SK-N-SH (cell line): ENCODE results near the gene CACNA1D.

ENCODE experiments used
- CTCF ChIP-seq: fragments of 200-600 bp; sonication (generic); IDR thresholded peaks from 2 replicates; pipeline ENCODE4 v1.6.1; 2017; ENCODE audit warnings: antibody characterized with exemption, mild to moderate bottlenecking, moderate library complexity
- FOXM1 ChIP-seq: IDR thresholded peaks from 2 replicates; pipeline ENCODE4 v1.4.0; 2012; ENCODE audit warnings: low read depth, mild to moderate bottlenecking
- POLR2AphosphoS5 ChIP-seq: IDR thresholded peaks from 2 replicates; pipeline ENCODE4 v1.6.1; 2012; ENCODE audit warnings: low read depth, low read length
- RAD21 ChIP-seq: IDR thresholded peaks from 2 replicates; pipeline ENCODE4 v1.6.1; 2012; ENCODE audit warnings: mild to moderate bottlenecking, low read length
- RCOR1 ChIP-seq: fragments of 150-350 bp; IDR thresholded peaks from 2 replicates; pipeline ENCODE4 v1.6.1; 2017; ENCODE audit warnings: antibody characterized with exemption, low read length
- REST ChIP-seq: IDR thresholded peaks from 2 replicates; pipeline ENCODE4 v1.6.1; 2012; ENCODE audit warnings: mild to moderate bottlenecking, low read depth, low read length, moderate library complexity
- ZBTB33 ChIP-seq: IDR thresholded peaks from 2 replicates; pipeline ENCODE4 v1.4.0; 2012; ENCODE audit warnings: low read depth, borderline replicate concordance

- TF ChIP-seq CTCF (no peak), POLR2AphosphoS5 (no peak), ZBTB33 (no peak), RCOR1 (no peak), RAD21 (no peak), REST (no peak), FOXM1 (no peak)
Measured at GRCh38 chr3:53709256-53709655, 214.8 kb downstream of the CACNA1D start.
